UCSD-AML1 (cell line): ENCODE measurements around the gene DCAF11.

Experiments used
- DNase-seq: peaks from one replicate; lab custom pipeline; 2025; ENCODE audit not compliant: unreplicated experiment; lab: John Stamatoyannopoulos, UW

The DCAF11 gene

DNA sequence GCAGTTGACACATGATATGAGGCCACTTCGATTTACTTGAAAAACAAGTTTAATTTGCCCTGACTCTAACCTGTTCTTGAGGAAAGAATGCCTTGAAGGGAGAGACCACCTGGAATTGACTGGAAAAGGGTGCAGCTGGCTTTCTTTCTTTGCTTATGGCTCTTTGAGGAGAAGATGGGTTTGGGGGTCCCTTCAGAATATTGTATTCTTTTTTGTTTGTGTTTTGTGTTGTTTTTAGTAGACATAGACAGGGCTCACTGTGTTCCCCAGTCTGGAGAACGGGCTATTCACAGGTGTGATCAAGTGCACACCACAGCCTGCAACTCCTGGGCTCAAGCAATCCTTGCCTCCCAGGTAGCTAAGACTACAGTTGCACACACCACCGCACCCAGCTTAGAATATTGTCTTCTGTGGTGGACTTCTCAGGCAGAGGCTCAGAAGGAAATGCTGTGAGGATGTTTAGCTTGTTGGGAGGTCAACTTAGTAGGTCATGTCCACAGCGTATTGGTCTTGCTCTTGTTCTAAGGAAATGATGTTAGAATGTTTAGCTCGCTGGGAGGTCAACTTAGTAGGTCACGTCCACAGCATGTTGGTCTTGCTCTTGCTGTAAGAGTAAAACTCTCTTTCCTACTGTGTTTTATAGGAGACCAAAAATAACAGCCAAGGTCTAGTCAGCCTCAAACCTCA is 1.7 kb downstream of the DCAF11 start:
- DNase-seq, result no peak

- no peak for DNase-seq
Observed at GRCh38 chr14:24117179-24117578, 2.6 kb downstream of the DCAF11 start.

GRCh38 chr14:24119691-24120090 is 5.1 kb downstream of the DCAF11 start:
- no peak for DNase-seq

GRCh38 chr14:24121210-24121609 is 6.6 kb downstream of the DCAF11 start:
- no peak for DNase-seq

DNA sequence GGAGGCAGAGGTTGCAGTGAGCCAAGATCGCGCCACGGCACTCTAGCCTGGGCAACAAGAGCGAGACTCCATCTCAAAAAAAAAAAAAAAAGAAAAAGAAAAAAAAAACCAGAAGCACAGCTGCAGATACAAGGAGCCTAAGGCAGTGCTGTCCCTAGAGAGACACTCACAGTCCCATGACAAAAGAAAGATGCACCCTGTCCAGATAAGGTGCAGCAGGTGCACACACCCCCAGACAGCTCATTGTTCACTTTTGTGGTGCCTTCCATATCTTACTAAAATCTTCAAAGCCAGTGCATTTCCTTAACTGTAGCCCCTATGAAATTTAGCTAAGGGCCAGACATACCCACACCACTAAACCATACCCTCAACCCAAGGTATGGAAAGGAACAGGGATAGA is 7.8 kb downstream of the DCAF11 start:
- no peak for DNase-seq

DNA sequence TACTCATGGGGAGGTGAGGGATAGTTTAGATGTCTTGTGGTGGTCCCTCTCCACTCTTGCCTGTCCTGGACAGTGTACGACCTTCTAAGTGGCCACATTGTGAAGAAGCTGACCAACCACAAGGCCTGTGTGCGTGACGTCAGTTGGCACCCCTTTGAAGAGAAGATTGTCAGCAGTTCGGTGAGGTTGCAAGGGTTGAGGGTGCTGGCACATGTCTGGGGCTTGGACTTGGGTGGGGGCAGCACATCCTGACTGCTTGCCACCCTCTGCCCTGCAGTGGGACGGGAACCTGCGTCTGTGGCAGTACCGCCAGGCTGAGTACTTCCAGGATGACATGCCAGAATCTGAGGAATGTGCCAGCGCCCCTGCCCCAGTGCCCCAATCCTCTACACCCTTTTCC is 8.3 kb downstream of the DCAF11 start:
- no peak for DNase-seq

- DNase-seq, result no peak
Observed at GRCh38 chr14:24123424-24124417, 9.1 kb downstream of the DCAF11 start.

- DNase-seq, result no peak
Observed at GRCh38 chr14:24126939-24127338, 12.4 kb downstream of the DCAF11 start.

DNA sequence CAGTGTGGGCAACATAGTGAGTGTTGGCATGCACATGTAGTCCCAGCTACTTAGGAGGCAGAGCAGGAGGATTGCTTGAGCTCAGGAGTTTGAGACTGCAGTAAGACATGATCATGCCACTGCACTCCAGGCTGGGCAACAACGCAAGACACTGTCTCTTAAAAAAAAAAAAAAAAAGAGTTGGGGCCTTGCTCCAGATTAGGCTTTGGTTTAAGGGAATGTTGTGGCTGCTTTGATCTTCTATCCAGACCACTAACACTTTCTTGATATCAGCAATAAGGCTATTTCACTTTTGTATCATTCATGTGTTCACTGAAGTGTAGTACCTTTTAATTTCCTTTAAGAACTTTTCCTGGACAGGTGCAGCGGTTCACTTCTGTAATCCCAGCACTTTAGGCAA is 13.1 kb downstream of the DCAF11 start:
- no peak for DNase-seq

DNA sequence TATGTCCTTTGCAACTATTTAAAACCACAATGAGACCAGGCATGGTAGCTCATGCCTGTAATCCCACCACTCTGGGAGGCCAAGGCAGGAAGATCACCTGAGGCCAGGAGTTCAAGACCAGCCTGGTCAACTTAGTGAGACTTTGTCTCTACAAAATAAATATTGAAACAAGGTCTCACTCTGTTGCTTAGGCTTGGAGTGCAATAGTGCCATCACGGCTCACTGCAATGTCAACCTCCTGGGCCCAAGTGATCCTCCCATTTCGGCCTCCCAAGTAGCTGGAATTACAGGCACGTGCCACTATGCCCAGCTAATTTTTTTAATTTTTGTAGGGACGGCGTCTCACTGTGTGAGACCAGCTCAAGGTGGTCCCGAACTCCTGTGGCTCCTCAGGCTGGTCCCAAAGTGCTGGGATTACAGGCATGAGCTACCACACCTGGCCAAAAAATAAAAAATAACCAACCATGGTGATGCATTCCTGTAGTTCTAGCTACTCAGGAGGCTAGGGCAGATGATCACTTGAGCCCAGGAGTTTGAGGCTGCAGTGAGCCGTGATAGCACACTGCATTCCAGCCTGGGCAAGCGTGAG is 14.9 kb downstream of the DCAF11 start:
- no peak for DNase-seq

DNA sequence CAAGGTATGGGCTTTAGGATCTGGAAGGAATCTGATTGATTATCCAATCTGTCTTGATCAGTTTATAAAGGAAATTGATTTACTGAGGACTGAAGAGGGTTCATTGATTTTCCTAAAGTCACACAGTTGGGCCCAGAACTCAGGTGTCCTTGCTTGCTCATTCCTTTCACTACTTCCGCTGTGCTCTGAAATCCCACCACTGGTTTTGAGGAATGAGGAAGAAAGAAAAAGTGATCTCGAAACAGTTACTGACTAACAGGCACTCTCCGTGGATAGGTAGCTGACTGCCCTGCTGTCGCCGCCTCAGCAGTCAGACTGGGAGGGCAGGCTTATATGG is 15.8 kb downstream of the DCAF11 start, which contains the start of gene FITM1:
FITM1 (plus strand) TSS at position 280 of the 337 bp plus-strand sequence. CDS start 905 bp downstream, outside the sequence.
- no peak for DNase-seq

GRCh38 chr14:24130717-24131548 is 16.4 kb downstream of the DCAF11 start:
- no peak for DNase-seq

DNA sequence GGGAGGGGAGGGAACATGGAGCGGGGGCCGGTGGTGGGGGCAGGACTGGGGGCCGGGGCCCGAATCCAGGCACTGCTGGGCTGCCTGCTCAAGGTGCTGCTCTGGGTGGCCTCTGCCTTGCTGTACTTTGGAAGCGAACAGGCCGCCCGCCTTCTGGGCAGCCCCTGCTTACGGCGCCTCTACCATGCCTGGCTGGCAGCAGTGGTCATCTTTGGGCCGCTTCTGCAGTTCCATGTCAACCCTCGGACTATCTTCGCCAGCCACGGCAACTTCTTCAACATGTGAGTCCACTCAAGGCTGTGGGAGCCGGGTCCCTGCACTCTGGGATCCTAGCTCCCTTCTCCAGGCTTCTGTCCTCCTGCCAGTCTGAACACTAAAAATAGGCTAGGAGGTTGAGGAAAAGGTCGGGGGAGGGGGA is 17.0 kb downstream of the DCAF11 start:
- no peak for DNase-seq

- no peak for DNase-seq
Observed at GRCh38 chr14:24132061-24132685, 17.6 kb downstream of the DCAF11 start.

GRCh38 chr14:24132976-24133375 is 18.4 kb downstream of the DCAF11 start:
- no peak for DNase-seq

DNA sequence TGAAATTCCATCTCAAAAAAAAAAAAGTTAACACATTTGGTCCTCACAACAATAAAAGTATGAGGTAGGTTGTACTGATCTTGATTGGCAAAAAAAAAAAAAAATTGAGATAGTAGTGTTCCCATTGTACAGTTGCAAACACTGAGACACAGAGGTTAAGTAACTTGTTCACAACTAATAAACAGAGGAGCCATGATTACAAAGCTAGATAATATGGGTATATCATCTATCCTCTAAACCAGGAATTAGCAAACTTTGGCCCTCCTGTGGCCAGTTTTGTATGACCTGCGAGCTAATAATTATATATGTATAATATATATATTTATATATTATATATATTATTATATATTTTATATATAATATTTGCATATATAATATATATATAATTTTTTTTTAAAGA is 19.2 kb downstream of the DCAF11 start:
- no peak for DNase-seq

DNA sequence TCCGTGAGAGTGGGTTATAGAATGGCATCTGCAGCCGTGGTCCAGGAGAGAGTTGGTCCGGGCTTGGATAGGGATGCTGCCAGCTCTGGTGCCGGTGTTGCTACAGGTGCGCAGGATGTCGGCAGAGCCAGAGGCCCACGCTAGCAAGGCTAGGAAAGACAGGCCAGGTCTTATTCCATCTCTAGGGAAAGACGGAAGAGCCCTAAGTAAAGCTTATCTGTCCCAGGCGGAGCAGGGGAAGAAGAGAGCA is 20.9 kb downstream of the DCAF11 start:
- no peak for DNase-seq

DNA sequence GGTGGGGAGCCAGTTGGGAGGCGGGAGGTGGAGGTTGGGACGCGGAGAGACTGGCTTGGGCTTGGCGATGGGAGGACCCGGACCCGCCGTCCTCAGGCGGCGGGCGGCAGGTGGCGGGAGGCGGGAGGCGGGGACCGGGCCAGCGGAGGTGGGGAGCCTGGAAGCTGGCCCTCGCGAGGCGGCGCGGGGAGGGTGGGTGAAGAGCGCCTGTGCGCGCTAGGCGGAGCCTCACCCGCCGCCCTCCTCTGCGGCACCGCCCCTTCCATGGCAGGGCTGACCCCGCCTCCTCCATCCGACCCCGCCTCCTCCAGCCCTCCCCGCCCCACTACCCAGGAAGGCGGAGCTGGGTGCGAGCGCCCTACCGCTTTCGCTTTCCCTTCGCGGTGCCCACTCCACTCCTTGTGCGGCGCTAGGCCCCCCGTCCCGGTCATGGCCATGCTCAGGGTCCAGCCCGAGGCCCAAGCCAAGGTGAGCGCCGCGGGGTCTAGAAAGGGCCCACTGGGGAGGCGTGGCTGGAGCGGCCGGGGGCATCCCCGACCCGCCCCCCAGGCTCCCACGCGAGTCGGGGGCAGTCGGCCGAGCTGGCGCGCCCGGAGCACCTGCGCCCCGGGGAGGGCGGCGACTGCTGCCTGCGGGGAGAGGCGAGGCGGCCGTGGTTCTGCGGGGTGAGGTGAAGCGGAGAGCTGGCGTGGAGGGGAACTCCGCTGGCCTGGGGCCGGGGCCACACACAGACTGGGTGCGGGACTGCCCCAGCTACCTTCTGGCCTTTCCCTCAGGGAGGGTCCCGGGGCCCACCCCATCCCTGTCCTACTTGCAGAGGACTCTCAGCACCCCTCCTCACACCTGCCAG is 21.5 kb downstream of the DCAF11 start, which contains the start of gene PSME1:
PSME1 (plus strand) TSS at position 361 of the 850 bp plus-strand sequence; CDS start at position 430, 69 bp downstream.
- DNase-seq, result peak; percentile 94

DNA sequence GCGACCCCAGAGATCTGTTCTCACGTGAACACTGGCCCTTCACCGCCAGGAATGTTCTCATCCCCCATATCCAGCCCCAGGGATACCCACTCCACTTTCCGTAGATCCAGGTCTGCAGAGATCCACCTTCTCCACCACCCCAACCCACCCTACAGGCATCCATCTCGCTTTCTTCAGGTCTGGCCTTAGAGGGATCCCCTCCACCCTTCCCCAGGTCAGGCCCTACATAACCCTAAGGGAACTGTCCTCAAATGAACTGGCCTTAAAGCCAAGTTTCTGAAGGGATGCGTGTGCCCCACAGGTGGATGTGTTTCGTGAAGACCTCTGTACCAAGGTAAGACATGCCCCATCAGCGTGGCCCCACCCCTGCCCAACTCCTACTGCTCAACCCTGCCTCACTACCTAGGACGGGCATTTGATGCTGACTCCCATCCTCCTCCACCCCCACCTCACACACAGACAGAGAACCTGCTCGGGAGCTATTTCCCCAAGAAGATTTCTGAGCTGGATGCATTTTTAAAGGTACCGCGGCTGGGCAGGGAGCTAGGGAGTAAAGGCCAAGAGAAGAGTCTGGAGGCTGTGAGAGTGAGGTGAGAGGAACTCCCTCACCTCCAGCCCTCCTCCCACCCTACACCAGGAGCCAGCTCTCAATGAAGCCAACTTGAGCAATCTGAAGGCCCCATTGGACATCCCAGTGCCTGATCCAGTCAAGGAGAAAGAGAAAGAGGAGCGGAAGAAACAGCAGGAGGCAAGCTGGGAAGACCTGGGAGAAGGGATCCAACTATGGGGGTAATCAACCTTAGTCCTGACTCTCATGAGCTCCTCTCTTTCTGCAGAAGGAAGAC is 22.3 kb downstream of the DCAF11 start:
- DNase-seq, result no peak
